ENCODE measurements around the gene KCNT2.
"Not testable (repeated sequence)": the region's sequence is repeated elsewhere in the genome, so short reads cannot be mapped to it uniquely, and the experiment has no call there.

Gene KCNT2

DNA sequence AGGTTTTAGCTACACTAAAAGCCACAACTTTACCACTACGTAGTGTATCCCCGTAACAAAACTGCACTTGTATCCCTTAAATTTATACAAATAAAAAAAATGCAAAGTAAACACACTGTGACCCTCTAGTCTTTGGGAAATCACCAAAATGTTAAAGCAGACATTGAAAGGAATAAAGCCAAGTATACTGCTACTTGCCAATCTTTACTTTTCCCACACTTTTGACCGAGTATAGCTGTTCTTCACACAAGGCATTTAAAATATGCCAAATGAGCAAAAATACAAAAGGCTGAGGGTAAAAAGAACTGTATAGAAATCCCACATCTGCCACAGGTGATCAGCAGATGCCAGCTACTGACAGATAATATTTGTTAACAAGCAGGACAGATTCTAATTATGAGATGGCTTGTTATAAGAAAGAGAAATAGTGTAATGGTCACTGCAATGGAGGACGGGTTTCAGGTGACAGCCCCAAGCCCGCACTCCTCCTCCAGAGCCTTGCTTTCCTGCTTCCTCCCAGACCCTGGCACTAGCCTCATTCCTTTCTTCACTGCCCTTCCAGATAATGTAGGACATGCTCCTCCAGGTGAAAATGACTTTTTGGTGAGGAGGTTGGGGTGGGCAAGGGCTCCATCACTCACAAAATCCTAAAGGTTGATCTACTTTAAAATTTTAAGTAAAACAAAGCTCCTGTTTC lies 18.1 kb downstream of the KCNT2 start:
- no peak for DNase-seq

DNA sequence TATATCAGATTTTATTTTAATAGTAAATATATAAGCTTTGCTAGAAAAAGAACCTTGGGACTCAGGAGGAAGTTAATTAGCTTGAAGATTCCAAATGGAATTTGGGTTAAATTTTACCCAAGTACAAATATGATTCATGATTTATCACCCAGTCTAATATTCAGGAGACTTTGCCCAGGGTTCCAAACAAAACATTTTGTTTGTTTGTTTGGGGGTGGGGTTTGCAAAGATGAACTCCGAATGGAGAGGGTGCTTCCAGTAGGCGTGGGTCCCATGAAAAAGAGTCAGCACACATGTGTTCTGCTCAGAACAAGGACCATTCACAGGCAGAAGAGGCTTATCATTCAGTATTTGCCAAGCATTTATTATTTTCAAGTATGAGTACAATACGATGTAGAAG lies 23.5 kb downstream of the KCNT2 start:
- no peak for DNase-seq

DNA sequence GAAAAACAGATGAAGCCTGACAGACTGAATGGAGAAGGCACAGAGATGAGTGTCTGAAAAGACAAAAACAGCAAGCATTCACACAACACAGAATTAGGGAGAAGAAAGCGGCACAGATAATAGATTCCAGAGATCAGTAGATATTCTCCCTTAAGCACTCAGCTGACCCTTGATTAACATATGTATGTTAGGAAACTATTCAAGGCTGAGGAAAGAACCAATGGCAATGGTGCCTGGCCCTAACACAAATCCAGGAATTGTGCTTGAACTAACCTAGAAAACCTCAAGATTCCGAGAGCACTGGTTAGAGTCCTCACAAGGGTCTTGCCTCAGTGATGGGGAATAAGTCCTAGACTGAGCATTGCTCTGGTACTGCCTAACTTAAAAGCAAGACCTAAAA lies 30.9 kb downstream of the KCNT2 start:
- DNase-seq, result no peak

DNA sequence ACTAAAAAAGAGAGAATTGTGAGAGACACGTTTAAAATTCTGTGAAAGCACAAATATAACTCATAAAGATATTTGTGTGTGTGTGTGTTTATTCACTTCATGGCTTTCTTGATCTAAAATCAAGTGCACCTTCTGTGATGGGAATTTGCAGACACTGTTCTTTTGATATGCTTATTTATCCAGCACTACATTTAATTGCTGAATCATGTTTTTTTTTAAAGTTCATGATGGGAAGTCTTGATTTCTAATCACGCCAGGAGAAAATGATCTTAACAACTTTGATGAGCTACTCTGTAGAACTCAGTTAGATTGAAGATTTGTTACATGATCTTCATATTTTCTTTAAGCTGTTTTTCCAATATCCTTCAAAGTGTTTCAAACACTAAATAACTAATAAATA lies 35.0 kb downstream of the KCNT2 start:
- DNase-seq, result no peak

DNA sequence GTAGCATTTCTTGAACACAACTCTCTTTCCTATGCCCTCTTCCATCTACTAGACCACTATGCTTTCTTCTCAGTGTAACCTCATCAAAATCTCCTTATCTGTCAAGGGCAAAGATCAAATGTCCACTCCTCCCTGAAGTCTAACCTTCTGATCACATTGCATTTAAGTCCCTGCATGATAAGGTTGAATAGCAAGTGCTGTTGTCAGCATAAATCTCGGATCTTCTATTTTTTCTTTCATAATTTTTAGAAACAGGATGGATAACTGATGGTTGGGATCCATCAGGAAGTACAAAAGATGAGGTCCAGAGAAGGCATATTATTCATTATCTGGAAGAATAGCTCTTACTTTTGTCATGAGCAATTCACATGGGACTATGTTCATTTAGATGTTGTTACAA lies 41.0 kb downstream of the KCNT2 start:
- no peak for DNase-seq

DNA sequence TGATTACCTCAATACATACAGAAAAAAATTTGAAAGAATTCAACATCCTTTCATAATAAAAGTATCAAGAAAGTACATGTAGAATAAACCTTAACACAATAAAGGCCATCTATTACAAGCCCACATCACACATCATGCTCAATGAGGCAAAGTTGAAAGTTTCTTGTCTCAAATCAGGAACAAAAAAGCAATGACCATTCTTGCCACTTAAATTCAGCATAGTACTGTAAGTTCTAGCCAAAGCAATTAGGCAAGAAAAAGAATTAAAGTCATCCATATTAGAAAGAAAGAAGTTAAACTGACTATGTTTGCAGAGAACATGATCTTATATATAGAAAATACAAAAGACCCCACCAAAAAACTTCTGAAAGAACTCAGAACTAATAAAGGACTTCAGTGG lies 44.5 kb downstream of the KCNT2 start:
- DNase-seq, result no peak

DNA sequence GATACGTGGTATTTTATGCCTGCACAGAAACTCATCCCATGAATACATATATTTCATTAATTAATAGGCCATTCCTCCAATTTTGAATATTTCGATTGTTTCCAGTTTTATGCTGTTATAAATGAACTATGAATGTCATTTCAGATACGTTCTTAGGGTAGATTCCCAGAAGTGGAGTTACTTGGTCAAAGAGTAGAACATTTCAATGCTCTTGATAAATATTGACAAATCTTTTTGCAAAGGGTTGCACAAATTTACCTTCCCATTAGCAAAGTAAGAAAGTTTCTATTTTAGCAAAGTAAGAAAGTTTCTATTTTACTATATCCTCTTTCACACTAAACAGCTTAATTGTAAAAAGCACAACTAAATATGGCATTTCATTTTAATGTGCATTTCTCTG lies 48.9 kb downstream of the KCNT2 start:
- DNase-seq, result no peak

DNA sequence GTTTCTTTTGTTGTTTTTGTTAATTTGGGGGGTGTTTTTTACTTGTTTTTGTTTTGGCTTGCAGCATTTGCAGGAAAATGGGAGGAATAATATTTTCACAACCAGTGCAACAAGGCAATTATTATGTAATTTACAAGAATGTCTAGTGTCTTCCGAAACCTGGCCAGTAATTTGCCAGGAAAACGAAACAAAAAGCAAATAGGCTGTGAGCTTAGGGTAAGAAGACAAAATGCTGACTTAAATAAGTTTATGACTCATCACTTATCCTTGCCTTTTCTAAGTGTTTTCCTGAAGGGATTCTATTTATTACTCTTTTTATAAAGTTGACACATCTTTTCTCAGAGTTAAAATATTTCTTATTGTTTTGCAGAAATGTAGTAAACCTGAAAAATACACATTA lies 49.8 kb downstream of the KCNT2 start:
- DNase-seq, result peak; percentile 16

DNA sequence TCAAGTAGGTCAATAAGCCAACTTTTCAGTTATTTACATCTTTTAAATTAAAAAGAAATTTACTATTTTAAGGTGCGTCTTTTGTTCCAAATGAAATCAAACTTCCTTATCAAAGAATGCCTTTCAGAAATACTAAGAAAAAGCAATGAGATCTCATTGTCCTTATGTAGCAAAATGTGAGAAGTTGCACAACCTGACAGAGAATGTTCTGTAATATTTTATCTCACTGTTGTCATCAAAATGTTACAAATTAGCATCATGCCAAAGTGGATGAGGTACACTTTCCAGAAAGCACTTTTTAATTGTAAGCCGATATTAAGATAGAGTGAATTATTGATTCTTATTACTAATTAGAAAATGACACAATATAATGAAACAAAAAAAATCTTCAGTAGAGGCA lies 50.4 kb downstream of the KCNT2 start:
- no peak for DNase-seq

DNA sequence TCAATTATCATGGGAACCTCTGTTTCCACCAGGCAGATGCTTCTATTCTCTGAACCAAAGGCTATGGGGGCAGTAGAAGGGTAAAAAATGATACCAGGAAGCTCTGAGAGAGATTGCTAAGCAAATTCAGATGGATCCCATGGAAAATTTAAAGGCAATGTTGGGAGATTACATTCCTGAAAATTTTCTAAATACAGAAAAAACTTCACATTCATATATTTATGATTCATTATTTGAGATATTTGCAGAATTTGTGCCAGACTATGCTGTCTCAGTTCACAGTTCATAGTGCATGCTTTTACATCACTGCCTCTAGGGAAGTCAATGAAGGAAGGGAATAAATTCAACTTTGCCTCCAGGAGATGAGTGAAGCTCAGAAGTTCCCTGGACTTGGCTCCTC lies 57.5 kb downstream of the KCNT2 start:
- DNase-seq, result no peak

DNA sequence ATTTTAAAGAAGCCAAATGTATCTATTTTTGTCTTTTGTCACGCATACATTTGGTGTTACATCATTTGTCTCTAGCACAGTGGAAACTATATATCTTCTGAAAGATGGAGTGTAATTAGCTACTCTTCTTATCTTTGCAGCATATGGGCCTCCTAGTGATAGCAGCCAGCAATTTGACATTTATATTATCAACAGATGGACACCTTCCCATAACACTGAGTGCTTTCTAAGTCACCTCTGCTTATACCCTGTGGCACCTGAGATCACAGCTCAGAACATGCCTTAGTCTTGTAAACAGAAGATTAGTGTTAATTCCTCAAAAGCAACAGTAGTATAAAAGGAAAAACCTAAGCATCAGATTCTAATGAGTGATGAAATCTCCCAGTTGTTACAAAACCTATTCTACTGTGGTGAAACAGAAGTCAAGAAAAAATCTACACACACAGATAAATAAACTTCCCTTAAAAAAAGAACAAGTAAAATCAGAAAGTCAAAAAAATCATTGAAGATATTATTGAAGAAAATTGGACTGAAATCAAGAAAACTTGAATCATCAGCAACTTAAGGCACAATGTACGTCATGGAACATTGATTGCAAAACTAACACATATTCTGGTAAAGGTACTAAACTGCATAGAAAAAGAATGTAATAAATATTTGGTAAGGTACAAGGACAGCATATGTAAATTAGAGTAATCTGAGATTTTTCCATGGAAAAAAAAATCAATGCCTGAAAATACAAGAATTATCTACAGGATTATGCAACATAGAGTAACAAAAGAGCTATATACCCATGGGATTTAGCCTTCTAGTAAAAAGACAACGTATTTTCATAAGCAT lies 61.7 kb downstream of the KCNT2 start:
- DNase-seq, result no peak

DNA sequence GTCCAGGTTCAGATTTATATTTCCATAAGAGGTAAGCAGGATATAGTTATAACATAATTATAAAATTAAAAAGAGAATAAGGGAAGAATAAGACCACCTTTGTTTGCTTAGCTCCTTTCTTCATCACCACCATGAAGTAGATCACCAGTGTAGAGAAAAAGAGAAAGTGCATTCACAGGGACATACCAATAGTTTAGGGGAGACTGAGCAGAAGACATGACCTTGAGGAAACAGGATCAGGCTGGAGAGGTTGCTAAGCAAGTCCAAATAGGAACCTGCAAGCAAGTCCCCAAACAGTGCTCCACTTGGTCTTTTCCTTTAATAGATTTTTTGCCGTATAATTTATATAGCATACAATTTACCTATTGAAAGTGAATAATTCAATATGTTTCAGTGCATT lies 63.0 kb downstream of the KCNT2 start:
- no peak for DNase-seq

DNA sequence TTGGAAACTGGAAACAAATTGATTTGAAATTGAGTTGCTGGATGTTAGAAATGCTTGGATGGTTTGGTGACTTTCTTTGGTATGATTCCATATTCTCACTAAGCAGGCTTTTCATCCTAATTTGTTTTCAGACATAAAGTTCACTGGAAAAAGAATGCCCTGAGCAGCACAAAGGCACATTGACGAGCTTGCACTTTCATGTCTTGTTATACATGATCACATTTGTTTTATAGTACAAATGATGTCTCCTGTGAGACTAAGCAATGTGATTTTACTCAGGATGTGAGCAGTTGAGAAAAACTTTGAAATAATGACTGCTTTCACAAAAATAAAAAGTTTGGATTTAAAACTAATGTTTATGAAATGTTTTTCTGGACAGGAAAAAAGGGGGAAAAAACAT lies 63.6 kb downstream of the KCNT2 start:
- no peak for DNase-seq

DNA sequence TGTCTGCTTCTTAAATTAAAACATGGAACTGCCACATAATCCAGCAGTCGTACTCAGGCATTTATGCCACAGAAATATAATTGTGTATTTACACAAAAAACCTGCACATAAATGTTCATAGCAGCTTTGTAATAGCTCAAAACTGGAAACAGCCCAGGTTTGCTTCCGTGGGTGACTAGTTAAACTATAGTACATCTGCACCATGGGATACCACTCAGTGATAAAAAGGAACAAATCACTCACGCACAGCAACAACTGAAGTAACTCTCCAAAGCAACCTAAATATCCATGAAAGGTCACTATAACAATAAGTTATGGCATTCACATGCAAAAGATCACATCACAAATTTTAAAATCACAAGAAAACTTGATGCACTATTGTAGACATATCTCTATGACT lies 64.4 kb downstream of the KCNT2 start:
- DNase-seq, result no peak

DNA sequence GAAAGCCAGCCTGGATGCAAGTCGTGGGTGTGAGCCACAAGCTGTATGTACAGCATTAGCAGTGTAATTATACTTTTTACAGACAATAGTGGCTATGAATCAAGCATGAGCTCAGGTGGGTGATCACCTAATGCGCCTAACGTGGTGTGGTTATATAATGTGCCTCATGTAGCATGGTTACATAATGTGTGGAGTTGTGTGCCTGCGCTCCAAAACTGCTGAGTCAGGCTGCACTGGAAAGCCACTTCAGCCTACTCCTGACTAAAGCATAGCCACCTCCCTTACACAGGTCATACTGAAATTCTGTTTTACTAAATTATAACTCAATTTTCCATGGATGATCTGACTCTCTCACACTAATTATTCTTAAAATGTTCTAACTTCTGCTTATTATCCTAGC lies 69.8 kb downstream of the KCNT2 start:
- DNase-seq, result no peak

DNA sequence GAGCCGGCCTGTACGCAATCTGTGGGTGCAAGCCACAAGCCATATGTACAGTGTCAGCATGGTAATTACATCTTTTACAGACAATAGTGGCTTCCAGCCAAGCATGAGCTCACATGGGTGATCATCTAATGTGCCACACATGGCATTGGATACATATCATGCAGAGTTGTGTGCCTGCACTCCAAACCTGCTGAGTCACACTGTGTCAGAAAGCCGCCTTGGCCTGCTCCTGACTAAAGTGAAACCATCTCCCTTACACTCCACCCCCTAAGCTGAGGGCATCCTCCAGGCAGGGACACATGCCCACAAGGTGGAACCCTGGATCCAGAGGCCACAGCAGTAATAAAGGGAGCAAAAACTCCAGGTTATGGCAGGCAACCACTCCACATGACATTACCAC lies 72.5 kb downstream of the KCNT2 start:
- DNase-seq, result peak; percentile 66

DNA sequence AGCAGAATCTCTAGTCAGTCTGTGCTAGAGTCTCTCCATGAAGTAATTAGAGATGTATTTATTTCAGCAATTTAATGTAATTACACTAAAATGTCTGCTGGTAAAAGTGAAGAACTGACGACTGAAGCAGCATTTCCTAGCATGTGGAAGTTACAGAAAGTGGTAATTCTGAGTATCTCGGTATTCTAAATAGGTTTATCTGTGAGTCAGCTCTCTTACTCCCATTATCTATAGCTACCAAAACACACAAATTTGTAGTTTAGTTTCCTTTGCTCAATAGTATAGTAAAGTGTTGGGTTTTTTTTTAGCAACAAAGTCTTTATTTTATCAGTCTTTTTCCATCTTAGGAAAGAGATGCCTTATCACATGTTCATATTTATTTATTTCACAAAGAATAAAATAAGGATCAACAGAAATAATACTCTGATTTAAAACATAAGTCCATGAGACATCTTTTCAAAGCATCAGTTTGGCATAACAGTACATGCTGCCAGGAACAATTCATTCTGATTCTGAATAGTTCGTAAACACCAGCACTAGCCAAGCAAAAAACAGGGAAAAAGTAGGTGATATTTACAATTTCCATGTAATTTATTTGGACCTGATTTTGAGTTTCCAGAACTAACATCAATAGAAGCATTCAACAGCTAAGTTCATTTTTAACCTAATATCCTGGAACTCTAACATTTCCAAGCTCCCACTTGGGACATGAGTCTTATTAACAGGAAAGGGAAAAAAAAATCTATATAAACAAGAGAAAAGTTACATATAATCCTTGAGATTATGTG lies 76.3 kb downstream of the KCNT2 start:
- no peak for DNase-seq

DNA sequence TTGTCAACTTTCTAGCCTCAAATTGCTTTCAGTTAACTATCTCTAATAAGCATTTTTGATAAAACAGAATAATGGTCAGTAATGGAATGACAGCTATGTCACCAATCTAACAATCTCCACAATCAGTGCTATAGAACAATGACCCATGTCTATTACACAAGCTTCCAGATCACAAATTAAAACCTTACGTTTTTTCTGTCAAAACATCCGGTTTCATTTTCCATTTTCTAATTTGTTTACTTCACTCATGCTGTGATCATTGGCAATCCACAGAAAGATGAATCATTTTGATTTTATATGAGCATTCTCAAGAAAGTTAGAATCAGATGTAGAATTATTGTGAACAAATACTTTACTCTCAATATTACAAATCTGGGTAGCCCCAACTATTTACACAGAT lies 80.3 kb downstream of the KCNT2 start:
- DNase-seq, result no peak

DNA sequence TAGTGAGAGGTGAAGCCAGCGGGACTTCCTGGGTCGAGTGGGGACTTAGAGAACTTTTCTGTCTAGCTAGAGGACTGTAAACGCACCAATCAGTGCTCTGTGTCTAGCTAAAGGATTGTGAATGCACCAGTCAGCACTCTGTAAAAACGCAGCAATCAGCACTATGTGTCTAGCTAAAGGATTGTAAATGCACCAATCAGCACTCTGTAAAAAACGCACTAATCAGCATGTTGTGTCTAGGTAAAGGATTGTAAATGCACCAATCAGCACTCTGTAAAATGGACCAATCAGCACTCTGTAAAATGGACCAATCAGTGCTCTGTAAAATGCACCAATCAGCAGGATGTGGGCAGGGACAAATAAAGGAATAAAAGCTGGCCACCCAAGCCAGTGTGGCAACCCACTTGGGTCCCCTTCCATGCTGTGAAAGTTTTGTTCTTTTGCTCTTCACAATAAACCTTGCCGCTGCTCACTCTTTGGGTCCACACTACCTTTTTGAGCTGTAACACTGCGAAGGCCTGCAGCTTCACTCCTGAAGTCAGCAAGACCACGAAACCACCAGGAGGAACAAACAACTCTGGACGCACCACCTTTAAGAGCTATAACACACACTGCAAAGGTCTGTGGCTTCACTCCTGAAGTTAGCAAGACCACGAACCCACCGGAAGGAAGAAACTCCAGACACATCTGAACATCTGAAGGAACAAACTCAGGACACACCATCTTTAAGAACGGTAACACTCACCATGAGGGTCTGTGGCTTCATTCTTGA lies 85.5 kb downstream of the KCNT2 start:
- DNase-seq, result not testable (repeated sequence)

DNA sequence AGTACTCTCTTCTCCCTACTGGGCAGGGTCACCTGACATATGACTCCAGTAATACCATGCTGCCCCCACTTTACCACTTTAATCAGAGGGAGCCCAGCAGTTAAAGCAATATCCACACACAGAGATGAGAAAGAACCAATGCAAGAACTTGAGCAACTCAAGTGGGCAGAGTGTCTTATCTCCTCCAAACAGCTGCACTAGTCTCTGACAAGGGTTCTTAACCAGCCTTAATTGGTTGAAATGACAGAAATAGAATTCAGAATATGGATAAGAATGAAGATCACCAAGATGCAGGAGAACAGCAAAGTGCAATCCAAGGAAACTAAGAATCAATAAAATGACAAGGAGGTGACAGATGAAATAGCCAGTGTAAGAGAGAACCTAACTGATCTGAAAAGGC lies 91.0 kb downstream of the KCNT2 start:
- no peak for DNase-seq

DNA sequence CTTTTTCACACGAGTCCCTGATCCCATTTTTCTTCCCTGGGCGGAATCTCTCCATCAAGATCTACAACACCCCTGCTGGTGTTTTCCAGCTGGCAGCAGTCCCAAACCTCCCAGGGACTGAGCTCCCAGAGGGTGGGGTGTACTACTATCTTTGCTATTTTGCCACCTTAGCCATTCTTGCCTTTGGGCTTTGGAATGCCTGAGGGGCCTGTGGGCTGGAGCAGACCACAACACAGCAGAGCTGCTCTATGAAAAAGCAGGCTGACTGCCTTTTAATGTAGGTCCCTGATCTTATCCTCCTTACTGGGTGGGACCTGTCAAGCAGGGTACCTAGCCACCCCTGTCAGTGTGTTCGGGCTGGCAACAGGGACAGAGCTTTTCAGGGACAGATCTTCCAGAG lies 91.9 kb downstream of the KCNT2 start:
- no peak for DNase-seq

DNA sequence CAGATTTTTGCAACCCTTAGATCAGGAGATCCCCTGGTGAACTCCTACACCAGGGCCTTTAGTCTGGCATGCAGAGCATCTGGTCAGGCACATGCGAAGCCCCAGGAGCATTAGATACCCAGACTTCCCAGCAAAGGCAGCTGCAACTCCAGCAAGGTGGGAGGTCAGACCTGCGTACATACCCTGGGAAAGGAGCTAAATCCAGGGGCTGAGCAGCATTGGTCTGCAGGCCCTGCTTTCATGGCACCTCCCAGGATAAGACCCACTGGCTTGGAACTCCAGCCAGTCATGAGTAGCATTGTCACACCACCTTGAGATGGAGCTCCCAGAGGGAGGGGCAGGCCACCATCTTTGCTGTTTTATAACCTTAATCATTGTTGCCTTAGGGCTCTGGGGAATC lies 92.3 kb downstream of the KCNT2 start:
- no peak for DNase-seq

DNA sequence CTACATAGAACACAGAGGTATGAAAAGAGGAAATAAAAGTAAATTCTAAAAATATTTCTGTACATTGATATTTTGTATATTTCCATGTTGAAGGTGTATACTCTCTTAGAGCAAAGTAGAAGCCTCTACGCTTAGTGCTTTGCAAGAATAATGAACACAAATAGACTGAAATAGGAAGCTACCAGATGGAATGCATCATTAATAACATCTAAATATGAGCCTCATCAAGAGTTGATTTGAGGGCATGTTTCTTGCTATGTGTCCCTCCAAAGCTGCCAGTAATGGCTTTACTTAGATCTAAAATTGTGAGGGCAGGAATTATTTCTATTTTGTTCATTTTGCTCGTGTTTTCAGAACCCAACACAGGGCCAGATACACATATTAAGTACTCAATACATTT lies 94.4 kb downstream of the KCNT2 start:
- DNase-seq, result no peak
